Neuron (in vitro differentiated cells): ENCODE results near the gene PNISR.
A peak's percentile ranks its signal among the peaks of the same experiment; 100 is the strongest.

Source experiments
- H2AFZ ChIP-seq: one replicate; pipeline ENCODE4 v1.6.1; 2013; ENCODE audit warnings: low read depth, mild to moderate bottlenecking, inconsistent platforms, low read length, moderate library complexity
- H3K27me3 ChIP-seq: one replicate; pipeline ENCODE4 v1.6.1; 2013; ENCODE audit warnings: low read length; ENCODE audit not compliant: insufficient read depth
- H3K36me3 ChIP-seq: one replicate; pipeline ENCODE4 v1.6.1; 2013; ENCODE audit warnings: low read length; ENCODE audit not compliant: insufficient read depth
- H3K4me1 ChIP-seq: one replicate; pipeline ENCODE4 v1.6.1; 2013; ENCODE audit warnings: low read length; ENCODE audit not compliant: insufficient read depth
- H3K4me3 ChIP-seq: 2 replicates; pipeline ENCODE4 v1.5.1; 2013; ENCODE audit warnings: mild to moderate bottlenecking, low read length, moderate library complexity
- H3K9me3 ChIP-seq: one replicate; pipeline ENCODE4 v1.6.1; 2013; ENCODE audit warnings: low read length

PNISR gene

GRCh38 chr6:99425647-99426450 lies 741 bp upstream of the PNISR start:
- Histone ChIP-seq H2AFZ (peak overlapping the region; percentile 69), H3K4me3 (peak overlapping the region; percentile 89), H3K27me3 (no peaks in the 10 kb centered on the region), H3K4me1 (peaks cover 21% of the 10 kb centered on the region), H3K36me3 (peaks cover 17% of the 10 kb centered on the region), H3K9me3 (peaks cover 2% of the 10 kb centered on the region)

DNA sequence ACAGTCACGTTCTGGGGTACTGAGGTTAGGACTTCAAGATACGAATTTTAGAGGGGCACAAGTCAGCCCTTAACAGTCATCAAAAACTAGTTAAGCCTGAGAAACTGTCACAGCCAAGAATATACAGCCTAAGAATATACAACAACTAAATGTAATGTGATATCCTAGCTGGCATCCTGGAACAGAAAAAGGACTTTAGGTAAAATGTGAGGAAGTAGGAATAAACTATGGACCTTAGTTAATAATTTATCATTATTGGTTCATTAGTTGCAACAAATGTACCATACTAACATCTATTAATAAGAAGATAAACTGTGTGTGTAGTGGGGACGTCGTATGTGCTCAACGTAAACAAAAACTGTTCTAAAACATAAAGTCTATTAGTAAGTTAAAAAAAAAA lies 1.1 kb downstream of the PNISR start:
- Histone ChIP-seq H2AFZ (no peak overlapping the region), H3K9me3 (peaks cover 2% of the 10 kb centered on the region), H3K36me3 (peaks cover 16% of the 10 kb centered on the region), H3K4me1 (peaks cover 21% of the 10 kb centered on the region), H3K27me3 (no peaks in the 10 kb centered on the region), H3K4me3 (peak overlapping the region; percentile 89)

DNA sequence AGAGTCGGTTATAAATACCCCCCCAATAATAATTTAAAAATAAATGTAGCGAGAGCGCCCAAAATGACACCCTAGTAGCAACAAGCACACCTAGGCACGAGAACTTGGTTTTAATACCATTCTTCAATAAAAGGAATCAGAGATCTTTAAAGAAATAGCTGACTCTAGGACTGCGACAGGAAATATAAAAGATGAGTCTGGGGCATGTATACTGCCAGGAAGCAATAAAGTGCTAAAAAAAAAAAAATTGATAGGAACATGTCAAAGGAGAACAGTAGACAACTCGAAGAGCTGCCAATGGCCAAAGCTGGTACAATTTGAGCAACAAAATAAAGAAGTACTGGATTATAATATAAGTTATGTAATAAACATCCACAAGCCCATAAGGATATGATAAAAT lies 2.2 kb downstream of the PNISR start:
- H2AFZ ChIP-seq = no peak overlapping the region
- H3K36me3 ChIP-seq = peaks cover 16% of the 10 kb centered on the region
- peaks cover 2% of the 10 kb centered on the region for H3K9me3 ChIP-seq
- H3K4me3 ChIP-seq = no peak overlapping the region
- peaks cover 21% of the 10 kb centered on the region for H3K4me1 ChIP-seq
- no peaks in the 10 kb centered on the region for H3K27me3 ChIP-seq

- Histone ChIP-seq H2AFZ (no peak overlapping the region), H3K27me3 (no peaks in the 10 kb centered on the region), H3K9me3 (peaks cover 2% of the 10 kb centered on the region), H3K4me3 (no peak overlapping the region), H3K36me3 (peaks cover 25% of the 10 kb centered on the region), H3K4me1 (peaks cover 10% of the 10 kb centered on the region)
These were observed 8.0 kb downstream of the PNISR start for GRCh38 chr6:99416892-99417767.

DNA sequence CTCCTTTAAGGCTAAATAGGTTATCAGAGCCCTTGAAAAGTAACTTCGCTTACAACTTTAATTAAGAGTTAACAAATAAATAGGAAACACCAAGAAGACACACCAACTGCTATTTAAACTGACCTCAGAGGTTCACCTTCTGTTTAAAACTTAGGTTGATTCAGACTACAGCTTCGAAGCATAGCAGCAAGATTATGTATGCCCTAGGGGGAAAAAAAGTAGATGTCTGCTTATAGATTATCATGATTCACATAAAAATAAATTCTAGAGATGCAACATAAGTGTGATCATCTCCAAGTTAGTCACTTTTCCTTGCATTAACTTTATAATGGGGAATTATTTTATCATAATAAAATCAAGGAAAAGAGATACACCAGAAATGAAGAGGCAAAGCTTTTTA lies 8.9 kb downstream of the PNISR start:
- Histone ChIP-seq H3K36me3 (peaks cover 34% of the 10 kb centered on the region), H3K27me3 (no peaks in the 10 kb centered on the region), H3K9me3 (no peaks in the 10 kb centered on the region), H2AFZ (no peak overlapping the region), H3K4me3 (no peak overlapping the region), H3K4me1 (peaks cover 14% of the 10 kb centered on the region)

DNA sequence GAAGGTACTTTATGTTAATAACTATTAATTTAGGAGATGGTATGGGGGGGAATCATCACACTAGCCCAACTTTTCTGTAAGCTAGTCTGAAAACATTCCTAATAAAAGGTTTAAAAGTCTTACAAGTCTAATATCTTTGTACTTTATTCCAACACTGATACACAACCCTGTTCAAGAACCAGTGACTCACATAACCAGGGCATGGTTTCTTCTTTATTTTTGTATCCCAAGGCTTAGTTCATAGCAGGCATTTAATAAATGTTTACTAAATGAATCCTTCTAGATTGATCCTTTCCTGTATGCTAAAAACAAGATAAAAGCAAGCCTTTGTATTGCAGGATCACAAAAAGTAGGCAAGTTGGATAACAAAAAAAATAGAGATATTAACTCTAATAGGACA lies 9.7 kb downstream of the PNISR start:
- Histone ChIP-seq H3K27me3 (no peaks in the 10 kb centered on the region), H2AFZ (no peak overlapping the region), H3K4me3 (no peak overlapping the region), H3K9me3 (no peaks in the 10 kb centered on the region), H3K4me1 (peaks cover 14% of the 10 kb centered on the region), H3K36me3 (peaks cover 40% of the 10 kb centered on the region)

DNA sequence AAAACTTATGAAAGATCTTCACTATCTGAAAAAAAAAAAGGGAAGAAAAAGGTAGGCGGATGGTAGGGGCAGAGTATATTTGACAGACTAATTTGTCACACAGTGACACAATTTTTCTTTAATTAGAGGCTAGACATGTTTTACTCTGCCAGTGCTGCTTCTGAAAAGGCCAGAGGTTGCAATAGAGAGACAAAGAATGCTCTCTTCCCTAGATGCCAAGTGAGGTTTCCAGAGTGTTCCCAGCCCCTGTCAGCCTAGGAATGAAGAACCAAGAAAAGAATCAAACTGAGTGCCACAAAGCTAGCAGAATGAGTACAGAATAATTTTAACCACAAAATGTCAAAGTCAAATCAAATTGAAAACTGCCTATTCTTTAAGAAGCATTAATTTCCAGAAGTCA lies 13.0 kb downstream of the PNISR start:
- peaks cover 68% of the 10 kb centered on the region for H3K36me3 ChIP-seq
- H3K9me3 ChIP-seq = no peaks in the 10 kb centered on the region
- peaks cover 14% of the 10 kb centered on the region for H3K4me1 ChIP-seq
- H3K27me3 ChIP-seq = no peaks in the 10 kb centered on the region
- H3K4me3 ChIP-seq = no peak overlapping the region
- H2AFZ ChIP-seq = no peak overlapping the region

GRCh38 chr6:99409672-99410071 lies 15.4 kb downstream of the PNISR start:
- Histone ChIP-seq H3K4me1 (peaks cover 14% of the 10 kb centered on the region), H3K36me3 (peaks cover 78% of the 10 kb centered on the region), H3K4me3 (no peak overlapping the region), H3K27me3 (no peaks in the 10 kb centered on the region), H2AFZ (no peak overlapping the region), H3K9me3 (no peaks in the 10 kb centered on the region)

DNA sequence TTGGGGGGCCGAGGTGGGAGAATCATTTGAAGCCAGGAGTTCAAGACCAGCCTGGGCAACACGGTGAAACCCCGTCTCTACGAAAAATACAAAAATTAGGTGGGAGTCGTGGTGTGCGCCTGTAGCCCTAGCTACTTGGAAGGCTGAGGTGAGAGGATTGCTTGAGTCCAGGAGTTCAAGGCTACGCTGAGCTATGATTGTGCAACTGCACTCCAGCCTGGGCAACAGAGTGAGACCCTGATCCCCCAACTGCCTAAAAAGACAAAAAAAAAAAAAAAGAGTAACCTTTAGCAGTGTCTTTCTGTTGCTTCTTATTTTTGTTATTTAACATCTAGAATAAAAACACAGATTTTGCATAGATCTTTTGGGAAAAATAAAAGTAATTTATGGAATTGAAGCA lies 18.0 kb downstream of the PNISR start:
- Histone ChIP-seq H3K27me3 (no peaks in the 10 kb centered on the region), H3K4me1 (peaks cover 3% of the 10 kb centered on the region), H2AFZ (no peak overlapping the region), H3K9me3 (no peaks in the 10 kb centered on the region), H3K36me3 (peaks cover 90% of the 10 kb centered on the region), H3K4me3 (no peak overlapping the region)

DNA sequence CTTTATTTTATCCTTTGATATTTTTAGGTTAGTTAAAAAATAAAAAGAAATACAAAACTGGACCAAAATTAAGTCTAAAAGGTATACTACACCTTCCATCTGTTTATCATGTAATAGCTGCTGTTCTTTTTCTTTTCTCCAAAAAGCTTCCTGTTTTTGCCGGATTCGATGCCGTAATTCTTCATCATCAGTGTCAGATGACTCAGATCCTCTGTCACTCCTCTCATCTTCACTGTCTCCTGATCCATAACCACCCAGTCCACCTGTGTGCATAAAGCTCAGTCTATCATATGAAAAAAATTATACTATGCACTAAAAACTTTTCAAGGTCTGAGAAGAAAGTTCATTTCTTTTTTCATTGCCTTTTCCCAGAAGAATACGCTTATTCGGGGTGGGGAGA lies 22.7 kb downstream of the PNISR start:
- H3K9me3 ChIP-seq = no peaks in the 10 kb centered on the region
- H3K4me1 ChIP-seq = no peaks in the 10 kb centered on the region
- no peak overlapping the region for H2AFZ ChIP-seq
- no peak overlapping the region for H3K4me3 ChIP-seq
- no peaks in the 10 kb centered on the region for H3K27me3 ChIP-seq
- H3K36me3 ChIP-seq = peaks cover 87% of the 10 kb centered on the region

- Histone ChIP-seq H2AFZ (no peak overlapping the region), H3K4me3 (no peak overlapping the region), H3K27me3 (no peaks in the 10 kb centered on the region), H3K36me3 (peaks cover 41% of the 10 kb centered on the region), H3K9me3 (no peaks in the 10 kb centered on the region), H3K4me1 (no peaks in the 10 kb centered on the region)
These were observed 27.8 kb downstream of the PNISR start for GRCh38 chr6:99397287-99397686.

DNA sequence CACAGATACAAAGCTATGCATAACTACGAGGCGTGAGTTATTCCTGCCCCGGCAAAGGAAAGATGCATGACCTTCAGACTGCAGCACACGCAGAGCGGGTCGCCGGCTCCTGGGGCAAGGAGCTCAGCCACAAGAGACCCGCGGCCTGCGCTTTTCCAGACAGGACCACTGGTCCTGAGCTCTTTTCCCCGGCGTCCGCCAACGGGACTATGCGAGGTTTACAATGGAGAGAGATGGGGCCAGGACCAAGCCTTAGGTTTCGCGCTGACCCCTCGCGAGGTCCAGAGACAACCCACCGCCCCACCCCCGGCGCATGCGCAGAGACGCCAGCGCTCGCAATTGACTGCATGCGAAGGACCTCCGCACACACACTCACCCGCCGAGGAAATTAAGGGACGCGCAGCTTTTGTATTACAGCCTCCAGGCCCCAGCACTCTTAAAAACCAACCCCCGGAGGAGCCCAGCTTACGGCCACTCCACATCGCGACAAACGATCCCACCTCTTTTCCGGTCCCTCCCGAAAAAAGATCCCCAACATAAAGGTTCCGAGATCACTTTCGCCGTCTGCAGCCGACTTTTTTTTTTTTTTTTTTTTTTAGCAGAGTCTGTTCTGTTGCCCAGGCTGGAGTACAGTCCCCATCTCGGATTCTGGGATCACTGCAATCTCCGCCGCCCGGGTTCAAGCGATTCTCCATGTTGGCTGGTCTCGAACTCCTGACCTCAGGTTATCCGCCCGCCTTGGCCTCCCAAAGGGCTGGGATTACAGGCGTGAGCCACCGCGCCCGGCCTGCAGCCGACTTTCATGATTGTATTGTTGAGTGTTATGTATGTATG lies 31.2 kb downstream of the PNISR start, which contains the start of gene COQ3:
Gene COQ3, minus strand, starts transcription at position 498 of the 834 bp plus-strand sequence. Its CDS starts 16 bp downstream, at position 482.
- H3K9me3 ChIP-seq = no peaks in the 10 kb centered on the region
- peak within 1 kb of the TSS; percentile 63 for H2AFZ ChIP-seq
- H3K4me1 ChIP-seq = no peaks in the 10 kb centered on the region
- H3K4me3 ChIP-seq = peak within 1 kb of the TSS; percentile 57
- peaks cover 9% of the 10 kb centered on the region for H3K36me3 ChIP-seq
- H3K27me3 ChIP-seq = no peaks in the 10 kb centered on the region

GRCh38 chr6:99393366-99393697 lies 31.8 kb downstream of the PNISR start:
- Histone ChIP-seq H3K4me1 (no peaks in the 10 kb centered on the region), H3K36me3 (peaks cover 6% of the 10 kb centered on the region), H3K4me3 (peak overlapping the region; percentile 57), H3K9me3 (no peaks in the 10 kb centered on the region), H2AFZ (peak overlapping the region; percentile 63), H3K27me3 (no peaks in the 10 kb centered on the region)
